Right renal cortex interstitium (tissue), 3 donors: ENCODE results near the gene ENO4. TPM values are rescaled to one million over a fixed set of nuclear protein-coding genes. Genes with fewer than 3 reads are reported as not detected.

ENCODE experiments used
- DNase-seq, 3 donors: peaks; one replicate each; pipeline ENCODE4 v3.0.0-alpha.2; 2013; ENCODE audit warnings: low read depth in 3 of 3, low spot score in 2 of 3
- polyA plus RNA-seq, 3 donors: library from polyadenylated mRNA; unstranded; fragments of 120-200 nt; gene quantifications; one replicate each; pipeline ENCODE4 v1.2.1, GENCODE V29; 2013; ENCODE audit not compliant: insufficient read length in 3 of 3

The ENO4 gene
- polyA plus RNA-seq, 3 donors, result 2.8 to 3.7 (median 3.2) TPM

DNA sequence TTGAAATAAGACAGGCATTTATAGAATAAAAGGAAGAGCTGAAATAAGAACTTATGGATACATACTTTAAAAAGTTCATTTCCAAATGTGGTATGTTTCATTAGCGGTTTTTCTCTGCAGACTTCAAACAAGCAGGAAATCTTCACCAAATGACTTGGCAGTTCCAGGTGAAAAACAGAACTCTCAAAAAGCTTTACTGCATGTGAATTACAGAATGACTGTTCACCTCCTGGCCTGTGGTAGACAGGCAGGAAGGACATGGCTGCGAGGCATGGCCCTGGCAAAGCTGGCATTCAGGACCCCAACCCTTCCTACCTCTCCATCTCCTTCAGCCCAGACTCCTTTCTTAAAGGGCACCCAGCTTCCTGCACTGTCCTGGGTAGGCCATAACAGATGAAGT, 21.2 kb upstream of the ENO4 start:
- DNase-seq, result no peak

- DNase-seq, result no peak
These were observed 19.6 kb upstream of the ENO4 start for GRCh38 chr10:116829711-116830110.

DNA sequence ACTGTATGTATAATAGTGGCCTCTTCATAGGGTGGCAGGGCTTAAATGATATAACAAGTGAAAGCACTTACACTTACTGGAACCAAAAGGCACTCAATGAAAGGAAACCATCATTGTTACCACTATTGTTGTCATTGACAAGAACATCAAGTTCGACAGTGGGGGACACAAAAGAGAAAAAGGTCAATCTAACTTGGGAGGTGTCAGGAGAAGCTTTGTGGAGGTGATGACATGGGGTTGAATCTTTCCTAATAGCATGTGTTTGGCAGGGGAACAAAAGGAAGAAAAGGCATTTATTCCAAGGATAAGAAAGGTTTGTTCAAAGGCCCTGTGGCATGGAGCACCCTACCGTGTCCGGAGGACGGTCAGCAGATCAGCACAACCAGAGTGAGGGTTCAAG, 18.2 kb upstream of the ENO4 start:
- DNase-seq, result no peak

DNA sequence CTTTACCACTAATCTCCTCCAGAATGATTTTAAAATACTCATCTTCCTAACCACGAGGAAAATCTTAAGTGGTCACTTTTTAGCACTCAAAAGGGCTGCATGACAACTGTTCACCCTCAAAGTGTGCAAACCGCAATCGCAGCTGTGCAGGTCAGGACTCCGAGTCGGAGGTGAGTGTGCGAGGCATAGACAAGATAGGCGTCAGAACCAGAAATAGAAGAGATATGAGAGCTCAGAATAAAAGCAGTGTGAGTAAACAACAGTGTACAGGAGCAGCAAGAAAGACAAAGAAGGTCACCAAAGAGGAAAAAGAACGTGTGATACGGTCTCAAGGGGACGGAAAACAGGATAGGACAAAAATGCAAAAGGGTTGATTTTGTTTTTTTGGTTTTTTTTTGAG, 17.5 kb upstream of the ENO4 start:
- DNase-seq, result no peak

GRCh38 chr10:116833986-116834985, 15.0 kb upstream of the ENO4 start:
- DNase-seq, result no peak

- no peak for DNase-seq
These were observed 13.6 kb upstream of the ENO4 start for GRCh38 chr10:116835658-116836057.

GRCh38 chr10:116836083-116836482, 13.2 kb upstream of the ENO4 start:
- no peak for DNase-seq

DNA sequence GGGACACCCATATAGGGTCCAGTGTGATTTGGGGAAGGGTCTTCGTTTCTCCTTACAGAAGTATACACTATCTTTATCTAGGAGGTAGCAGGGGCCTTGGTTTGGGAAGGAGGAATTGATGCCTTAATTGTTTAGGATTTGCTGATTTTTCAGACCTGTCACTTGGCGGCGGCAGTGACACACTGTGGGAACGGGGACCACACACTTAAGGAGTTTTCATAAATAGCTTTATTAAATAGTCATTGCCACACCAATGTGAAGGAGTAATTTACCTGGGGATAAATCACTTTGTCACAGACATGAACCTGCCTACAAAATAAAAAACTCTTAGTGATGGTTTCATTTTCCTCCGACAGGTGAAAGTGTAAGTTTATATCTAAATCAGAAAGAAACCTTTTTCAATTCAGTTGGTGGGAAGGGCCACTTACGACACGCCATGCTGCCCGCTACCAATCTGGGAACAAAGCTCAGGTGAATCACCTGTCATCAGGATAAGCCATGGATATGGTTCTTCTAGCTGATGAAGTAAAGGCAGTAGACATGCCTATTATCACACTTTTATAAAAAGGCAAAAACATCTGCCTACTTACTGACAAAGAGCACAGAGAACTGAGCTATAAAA, 12.3 kb upstream of the ENO4 start:
- no peak for DNase-seq

- DNase-seq, result no peak
These were observed 11.1 kb upstream of the ENO4 start for GRCh38 chr10:116838143-116838725.

- no peak for DNase-seq
These were observed 8.8 kb upstream of the ENO4 start for GRCh38 chr10:116840389-116841075.

DNA sequence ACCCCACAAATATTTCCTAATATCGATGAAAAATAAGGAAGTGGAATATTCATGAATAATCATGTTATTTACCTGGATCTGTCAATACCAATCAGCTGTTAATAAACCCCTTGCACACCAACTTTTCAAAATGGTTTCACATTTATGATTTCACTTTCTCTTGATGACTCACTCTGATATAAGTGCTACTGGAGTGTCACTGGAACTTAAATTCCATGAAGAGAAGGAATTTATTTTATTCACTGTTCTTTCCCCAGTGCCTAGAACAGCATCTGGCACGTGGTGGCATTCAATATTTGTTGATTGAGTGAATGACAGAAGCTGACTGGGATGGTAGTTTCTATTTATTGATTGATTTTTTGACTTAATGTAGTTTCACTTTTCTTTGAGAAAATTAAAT, 3.5 kb upstream of the ENO4 start:
- no peak for DNase-seq

- no peak for DNase-seq
These were observed 1.0 kb upstream of the ENO4 start for GRCh38 chr10:116848032-116848943.

DNA sequence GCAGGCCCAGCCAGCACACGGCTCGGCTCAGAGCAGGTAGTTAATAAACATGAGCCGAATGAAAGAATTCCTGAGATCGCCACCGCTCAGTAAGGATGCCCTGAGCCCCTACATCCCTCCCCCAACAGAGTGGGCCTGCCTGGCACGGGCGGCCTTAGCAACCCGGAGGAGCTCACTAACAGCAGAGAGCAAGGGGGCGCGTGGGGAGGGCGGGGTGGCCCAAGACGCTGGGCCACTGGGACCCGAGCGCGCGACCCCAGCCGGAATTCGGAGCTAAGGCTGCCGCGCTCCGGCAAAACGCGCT, 403 bp upstream of the ENO4 start:
- DNase-seq, result no peak

GRCh38 chr10:116850058-116850611, 836 bp downstream of the ENO4 start:
- no peak for DNase-seq

GRCh38 chr10:116852246-116852645, 2.9 kb downstream of the ENO4 start:
- no peak for DNase-seq

DNA sequence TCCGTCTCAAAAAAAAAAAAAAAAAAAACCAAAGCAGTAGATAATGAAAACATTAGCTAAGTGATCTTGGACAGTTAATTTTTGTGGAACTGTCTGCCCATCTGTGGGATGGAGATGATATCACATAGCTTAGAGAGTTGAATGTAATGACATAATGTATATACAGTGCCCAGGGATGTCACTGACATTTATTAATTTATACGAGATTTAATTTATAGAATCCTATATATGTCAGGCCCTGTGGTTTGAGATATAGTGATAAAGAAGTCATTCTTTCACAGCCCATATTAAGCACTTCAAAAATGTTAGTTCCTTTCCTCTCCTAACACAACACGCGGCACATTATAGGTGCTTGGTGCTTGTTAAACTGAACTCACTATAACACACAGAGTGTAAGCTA, 4.0 kb downstream of the ENO4 start:
- DNase-seq, result no peak

DNA sequence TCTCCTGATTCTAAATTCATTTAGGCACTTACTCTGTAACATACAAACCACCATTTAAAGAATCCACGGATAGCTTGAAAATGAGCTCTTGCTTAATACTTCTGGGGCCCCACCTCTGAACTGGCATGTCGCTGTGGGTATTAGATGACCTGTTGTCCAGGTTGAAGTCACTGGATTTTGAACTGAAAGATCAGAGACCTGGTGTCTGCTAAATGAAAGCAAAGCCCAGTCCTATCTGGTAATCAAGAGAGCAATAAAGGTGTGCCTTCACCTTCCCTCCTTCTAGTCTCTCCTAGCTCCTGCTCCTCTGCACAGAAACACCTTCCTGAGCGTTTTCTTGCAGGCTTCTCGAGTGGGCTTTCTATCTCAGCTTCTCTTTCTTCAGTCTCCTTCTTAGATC, 4.4 kb downstream of the ENO4 start:
- no peak for DNase-seq

DNA sequence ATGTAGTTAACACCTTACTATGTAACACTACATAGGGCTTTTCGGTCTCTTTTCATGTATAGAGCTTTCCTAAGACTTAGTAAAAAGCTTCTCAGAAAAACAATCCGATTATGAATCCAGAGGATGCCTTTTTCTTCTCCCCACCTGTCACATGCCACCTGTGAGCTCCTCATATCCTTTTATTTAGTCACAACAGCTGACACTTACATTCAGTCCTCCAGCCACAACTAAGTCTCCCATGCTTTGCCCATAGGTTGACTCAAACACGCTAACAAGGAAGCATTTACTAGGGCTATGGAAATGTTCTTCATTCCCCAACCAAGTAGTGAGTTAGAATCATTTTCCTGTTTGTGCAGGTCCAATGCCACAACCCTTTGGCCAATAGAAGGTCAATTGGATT, 7.9 kb downstream of the ENO4 start:
- DNase-seq, result no peak

DNA sequence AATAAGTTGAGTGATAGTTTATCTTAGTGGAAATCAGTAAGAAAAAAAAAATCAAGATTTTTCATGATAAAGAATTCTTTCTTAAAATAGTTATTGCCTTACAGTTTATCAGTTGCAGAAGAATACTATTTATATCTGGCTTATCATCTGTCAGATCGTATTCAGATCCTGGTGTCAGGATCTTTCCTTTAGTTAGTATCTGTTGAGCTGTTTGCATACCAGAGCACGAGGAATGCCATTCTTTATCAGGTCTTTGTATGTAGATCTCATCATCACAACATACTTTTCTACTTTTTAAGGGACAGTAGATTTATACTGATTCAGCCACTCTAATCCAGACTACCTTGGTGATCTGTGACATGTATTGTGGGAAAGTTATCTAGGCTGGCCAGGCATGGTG, 12.5 kb downstream of the ENO4 start:
- DNase-seq, result no peak

DNA sequence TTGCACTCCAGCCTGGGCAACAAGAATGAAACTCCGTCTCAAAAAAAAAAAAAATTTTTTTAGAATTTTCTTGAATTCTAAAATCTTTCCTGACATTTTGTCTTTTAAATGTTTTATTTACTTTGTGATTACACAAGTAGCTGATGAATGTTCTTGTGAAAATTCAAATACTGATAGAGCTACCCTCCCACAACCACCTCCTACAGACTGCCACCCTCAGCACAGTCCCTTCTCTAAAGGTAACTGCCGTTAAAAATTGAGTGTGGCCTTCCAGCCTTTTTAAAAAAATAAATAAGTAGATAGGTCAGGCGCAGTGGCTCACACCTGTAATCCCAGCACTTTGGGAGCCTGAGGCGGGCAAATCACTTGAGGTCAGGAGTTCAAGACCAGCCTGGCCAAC, 15.1 kb downstream of the ENO4 start:
- DNase-seq, result no peak
